Measurements from ENCODE around the gene PTPRA. TPM values are rescaled to one million over a fixed set of nuclear protein-coding genes. Genes with fewer than 3 reads are reported as not detected.

The PTPRA gene
- total RNA-seq, 1 experiment from 2014 or later = 55.2 TPM

- no peak for DNase-seq (ENCODE audit: low read depth)
Measured at GRCh38 chr20:2922957-2923356, 49.7 kb downstream of the PTPRA start.

- no peak for DNase-seq (ENCODE audit: low read depth)
Measured at GRCh38 chr20:2930538-2930937, 57.3 kb downstream of the PTPRA start.

GRCh38 chr20:2932498-2932897 lies 59.2 kb downstream of the PTPRA start:
- DNase-seq (ENCODE audit: low read depth) = no peak

- DNase-seq (ENCODE audit: low read depth) = no peak
Measured at GRCh38 chr20:2937902-2938301, 64.6 kb downstream of the PTPRA start.

- no peak for DNase-seq (ENCODE audit: low read depth)
Measured at GRCh38 chr20:2942439-2942838, 69.2 kb downstream of the PTPRA start.

- no peak for DNase-seq (ENCODE audit: low read depth)
Measured at GRCh38 chr20:2946988-2947961, 74.0 kb downstream of the PTPRA start.

GRCh38 chr20:2948968-2949367 lies 75.7 kb downstream of the PTPRA start:
- no peak for DNase-seq (ENCODE audit: low read depth)

GRCh38 chr20:2952766-2953165 lies 79.5 kb downstream of the PTPRA start:
- DNase-seq (ENCODE audit: low read depth) = no peak

- no peak for DNase-seq (ENCODE audit: low read depth)
Measured at GRCh38 chr20:2955257-2955970, 82.1 kb downstream of the PTPRA start.

GRCh38 chr20:2956480-2956879 lies 83.2 kb downstream of the PTPRA start:
- DNase-seq (ENCODE audit: low read depth) = no peak

- DNase-seq (ENCODE audit: low read depth) = no peak
Measured at GRCh38 chr20:2967841-2968240, 94.6 kb downstream of the PTPRA start.

- DNase-seq (ENCODE audit: low read depth) = no peak
Measured at GRCh38 chr20:2972126-2972525, 98.8 kb downstream of the PTPRA start.

GRCh38 chr20:2973574-2973973 lies 100.3 kb downstream of the PTPRA start:
- DNase-seq (ENCODE audit: low read depth) = no peak

- DNase-seq (ENCODE audit: low read depth) = no peak
Measured at GRCh38 chr20:2978519-2978918, 105.2 kb downstream of the PTPRA start.

GRCh38 chr20:2981646-2982045 lies 108.4 kb downstream of the PTPRA start:
- DNase-seq (ENCODE audit: low read depth) = no peak

- no peak for DNase-seq (ENCODE audit: low read depth)
Measured at GRCh38 chr20:2983508-2983907, 110.2 kb downstream of the PTPRA start.

- no peak for DNase-seq (ENCODE audit: low read depth)
Measured at GRCh38 chr20:2984028-2984501, 110.8 kb downstream of the PTPRA start.

- DNase-seq (ENCODE audit: low read depth) = peak; percentile 36
Measured at GRCh38 chr20:2984956-2985661, 111.8 kb downstream of the PTPRA start.

- no peak for DNase-seq (ENCODE audit: low read depth)
Measured at GRCh38 chr20:2986466-2986865, 113.2 kb downstream of the PTPRA start.

GRCh38 chr20:2987861-2988260 lies 114.6 kb downstream of the PTPRA start:
- DNase-seq (ENCODE audit: low read depth) = no peak

GRCh38 chr20:2991532-2991931 lies 118.3 kb downstream of the PTPRA start:
- DNase-seq (ENCODE audit: low read depth) = no peak

GRCh38 chr20:2993250-2993649 lies 120.0 kb downstream of the PTPRA start:
- no peak for DNase-seq (ENCODE audit: low read depth)

Measured in M059J (cell line).